ENCODE results near the gene SLC16A1.
A peak's percentile ranks its signal among the peaks of the same experiment; 100 is the strongest.
"Not testable (repeated sequence)": the region's sequence is repeated elsewhere in the genome, so short reads cannot be mapped to it uniquely, and the experiment has no call there.

SLC16A1 gene

GRCh38 chr1:112923959-112924349, 32.0 kb downstream of the SLC16A1 start:
- no peak for DNase-seq (ENCODE audit: low spot score)

- no peak for DNase-seq (ENCODE audit: low spot score)
Measured at GRCh38 chr1:112923234-112923958, 32.6 kb downstream of the SLC16A1 start.

- no peak for DNase-seq (ENCODE audit: low spot score)
Measured at GRCh38 chr1:112911506-112912220, 44.3 kb downstream of the SLC16A1 start.

GRCh38 chr1:112909847-112910246, 46.1 kb downstream of the SLC16A1 start:
- no peak for DNase-seq (ENCODE audit: low spot score)

- DNase-seq (ENCODE audit: low spot score), result no peak
Measured at GRCh38 chr1:112906150-112906698, 49.8 kb downstream of the SLC16A1 start.

GRCh38 chr1:112905395-112906149, 50.4 kb downstream of the SLC16A1 start:
- DNase-seq (ENCODE audit: low spot score), result no peak

GRCh38 chr1:112904831-112905261, 51.1 kb downstream of the SLC16A1 start:
- DNase-seq (ENCODE audit: low spot score), result no peak

GRCh38 chr1:112904071-112904830, 51.7 kb downstream of the SLC16A1 start:
- peak; percentile 79 for DNase-seq (ENCODE audit: low spot score)

- DNase-seq (ENCODE audit: low spot score), result no peak
Measured at GRCh38 chr1:112902221-112902620, 53.8 kb downstream of the SLC16A1 start.

- no peak for DNase-seq (ENCODE audit: low spot score)
Measured at GRCh38 chr1:112901387-112901786, 54.6 kb downstream of the SLC16A1 start.

GRCh38 chr1:112896783-112897182, 59.2 kb downstream of the SLC16A1 start:
- DNase-seq (ENCODE audit: low spot score), result no peak

- DNase-seq (ENCODE audit: low spot score), result no peak
Measured at GRCh38 chr1:112894561-112895011, 61.4 kb downstream of the SLC16A1 start.

- no peak for DNase-seq (ENCODE audit: low spot score)
Measured at GRCh38 chr1:112894010-112894292, 62.0 kb downstream of the SLC16A1 start.

- DNase-seq (ENCODE audit: low spot score), result no peak
Measured at GRCh38 chr1:112893288-112894009, 62.5 kb downstream of the SLC16A1 start.

GRCh38 chr1:112889906-112890305, 66.1 kb downstream of the SLC16A1 start:
- not testable (repeated sequence) for DNase-seq (ENCODE audit: low spot score)

- no peak for DNase-seq (ENCODE audit: low spot score)
Measured at GRCh38 chr1:112889052-112889768, 66.8 kb downstream of the SLC16A1 start.

- no peak for DNase-seq (ENCODE audit: low spot score)
Measured at GRCh38 chr1:112888630-112889029, 67.4 kb downstream of the SLC16A1 start.

- no peak for DNase-seq (ENCODE audit: low spot score)
Measured at GRCh38 chr1:112887599-112888283, 68.3 kb downstream of the SLC16A1 start.

- not testable (repeated sequence) for DNase-seq (ENCODE audit: low spot score)
Measured at GRCh38 chr1:112884996-112885395, 71.0 kb downstream of the SLC16A1 start.

- no peak for DNase-seq (ENCODE audit: low spot score)
Measured at GRCh38 chr1:112882271-112882744, 73.7 kb downstream of the SLC16A1 start.
